GM19238 (cell line): ENCODE results near the gene ARHGEF11.

Experiments
- DNase-seq: peaks from one replicate; pipeline ENCODE4 v3.0.0; 2011; ENCODE audit warnings: low spot score; ENCODE audit not compliant: insufficient read length

Gene ARHGEF11

DNA sequence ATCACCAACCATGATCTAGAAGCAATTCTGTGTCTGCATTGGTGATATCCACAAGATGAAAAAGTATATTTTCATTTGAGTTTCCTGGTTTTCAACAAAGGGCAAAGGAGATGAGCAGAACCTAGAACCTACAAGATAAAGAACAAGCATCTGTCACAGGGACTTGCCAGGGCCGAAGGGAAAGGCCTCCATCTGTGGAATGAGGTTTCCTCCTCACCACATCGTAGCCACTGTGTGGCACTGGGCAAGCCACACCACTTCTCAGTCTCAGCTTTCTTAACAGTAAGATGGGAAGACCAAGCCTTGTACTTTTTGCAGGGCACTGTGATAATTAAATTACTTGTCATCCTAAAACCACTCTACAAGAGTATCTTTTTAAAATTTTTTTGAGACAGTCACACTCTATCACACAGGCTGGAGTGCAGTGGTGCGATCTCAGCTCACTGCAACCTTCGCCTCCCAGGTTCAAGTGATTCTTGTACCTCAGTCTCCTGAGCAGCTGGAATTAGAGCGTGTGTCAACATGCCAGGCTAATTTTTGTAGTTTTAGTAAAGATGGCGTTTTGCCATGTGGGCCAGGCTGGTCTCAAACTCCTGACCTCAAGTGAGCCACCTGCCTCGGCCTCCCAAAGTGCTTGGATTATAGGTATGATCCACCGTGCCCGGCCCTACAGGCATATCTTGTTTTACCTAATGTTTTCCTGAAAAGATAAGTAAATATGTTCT is 45.8 kb downstream of the ARHGEF11 start:
- DNase-seq: no peak

DNA sequence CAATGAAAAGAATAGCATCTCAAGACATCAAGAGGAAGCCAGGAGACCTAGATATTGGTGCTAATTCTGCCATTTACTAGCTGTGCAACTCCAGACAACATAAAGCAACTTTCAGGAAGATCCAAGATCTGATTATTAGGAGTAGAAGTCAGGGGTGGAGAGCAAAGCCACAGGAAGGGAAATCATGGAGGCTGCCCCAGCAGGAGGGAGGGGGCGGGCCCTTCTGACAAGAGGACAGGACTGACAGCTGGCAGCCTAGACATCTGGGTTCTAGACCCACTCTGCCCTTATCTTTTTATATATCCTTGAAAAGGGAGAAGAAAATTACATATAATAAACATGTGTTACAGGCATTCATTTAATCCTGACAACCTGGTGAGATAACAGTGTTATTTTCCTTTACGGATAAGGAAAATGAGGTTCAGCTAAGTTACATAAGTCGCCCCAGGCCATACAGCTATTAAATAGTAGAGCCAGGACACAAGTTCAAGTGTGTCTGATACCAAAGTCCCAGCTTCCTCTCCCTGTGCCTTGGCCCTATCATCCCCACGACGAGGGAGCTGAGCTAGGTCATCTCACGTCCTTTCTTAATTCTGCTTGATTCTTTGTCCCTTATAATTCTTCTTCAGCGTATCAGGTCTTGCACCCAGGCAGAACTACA is 46.6 kb downstream of the ARHGEF11 start:
- DNase-seq: no peak

GRCh38 chr1:156998301-156998700 is 47.2 kb downstream of the ARHGEF11 start:
- no peak for DNase-seq

DNA sequence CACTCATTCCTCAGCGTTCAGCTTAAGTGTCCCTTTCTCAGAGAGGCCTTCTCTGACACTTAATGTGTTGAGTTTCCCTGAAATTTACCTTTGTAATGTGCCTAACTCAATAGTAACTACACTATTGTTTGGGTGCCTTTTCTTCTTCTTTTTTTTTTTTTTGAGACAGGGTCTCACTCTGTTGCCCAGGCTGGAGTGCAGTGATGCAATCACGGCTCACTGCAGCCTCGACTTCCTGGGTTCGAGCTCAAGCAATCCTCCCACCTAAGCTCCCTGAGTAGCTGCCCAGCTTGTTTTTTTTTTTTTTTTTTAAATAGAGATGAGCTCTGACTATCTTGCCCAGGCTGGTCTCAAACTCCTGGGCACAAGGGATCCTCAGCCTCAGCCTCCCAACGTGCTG is 50.1 kb downstream of the ARHGEF11 start:
- DNase-seq: no peak

- no peak for DNase-seq
These were observed 51.3 kb downstream of the ARHGEF11 start for GRCh38 chr1:156994277-156994676.

GRCh38 chr1:156993426-156994147 is 52.0 kb downstream of the ARHGEF11 start:
- no peak for DNase-seq

GRCh38 chr1:156992215-156992614 is 53.3 kb downstream of the ARHGEF11 start:
- no peak for DNase-seq

DNA sequence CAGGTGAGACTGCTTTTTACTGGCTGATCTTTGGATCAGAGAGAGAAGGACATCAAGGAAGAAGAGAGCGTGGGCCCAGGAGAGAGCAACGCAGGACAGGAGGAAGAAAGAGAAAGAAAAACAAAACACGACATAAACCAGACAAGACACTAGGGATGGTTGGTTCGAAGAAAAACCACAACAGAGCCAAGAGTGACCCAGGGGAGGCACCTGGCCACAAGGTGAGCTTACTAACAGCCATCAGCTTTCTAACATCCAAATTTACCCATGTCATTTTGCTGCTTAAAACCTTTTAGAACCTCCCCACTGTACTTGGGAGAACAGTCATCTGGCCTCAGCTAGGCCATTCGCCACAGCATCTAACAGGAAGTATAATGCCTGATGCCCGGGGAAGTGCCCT is 57.8 kb downstream of the ARHGEF11 start:
- DNase-seq: no peak

GRCh38 chr1:156980551-156980950 is 65.0 kb downstream of the ARHGEF11 start:
- no peak for DNase-seq

DNA sequence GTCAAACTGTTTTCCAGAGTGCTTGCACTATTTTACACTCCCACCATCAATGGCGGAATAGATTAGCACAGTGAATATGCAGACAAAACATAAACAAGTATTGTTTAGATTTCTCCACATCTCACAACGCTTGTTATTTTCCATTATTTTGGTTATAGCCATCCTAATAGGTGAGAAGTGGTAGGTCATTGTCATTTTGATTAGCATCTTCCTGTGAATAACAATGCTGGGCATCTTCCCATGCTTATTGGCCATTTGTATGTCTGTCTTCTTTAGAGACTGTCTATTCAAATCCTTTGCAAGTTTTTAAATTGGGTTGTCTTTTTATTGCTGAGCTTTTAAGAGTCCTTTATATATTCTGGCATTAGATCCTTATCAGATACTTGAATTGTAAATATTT is 70.5 kb downstream of the ARHGEF11 start:
- no peak for DNase-seq

DNA sequence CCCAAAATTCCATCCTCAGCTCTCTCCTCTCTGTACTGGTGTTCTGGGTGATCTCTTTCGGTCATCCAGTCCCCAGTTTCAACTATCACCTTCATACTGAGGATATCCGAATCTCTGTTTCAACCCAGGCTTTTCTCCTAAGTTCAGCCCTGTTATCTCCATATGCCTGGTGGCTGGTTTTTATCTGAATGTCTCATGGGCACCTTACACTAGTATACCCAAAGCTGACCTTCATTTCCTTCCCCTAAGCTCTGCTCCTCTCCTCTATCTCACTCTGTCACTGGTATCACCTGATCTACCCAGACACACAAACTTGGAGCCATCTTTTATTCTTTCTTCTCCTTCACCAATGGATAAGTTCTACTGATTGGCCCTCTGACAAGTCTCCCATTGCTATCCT is 72.1 kb downstream of the ARHGEF11 start:
- no peak for DNase-seq

- no peak for DNase-seq
These were observed 75.5 kb downstream of the ARHGEF11 start for GRCh38 chr1:156970017-156970416.

GRCh38 chr1:156969496-156969895 is 76.0 kb downstream of the ARHGEF11 start:
- no peak for DNase-seq

DNA sequence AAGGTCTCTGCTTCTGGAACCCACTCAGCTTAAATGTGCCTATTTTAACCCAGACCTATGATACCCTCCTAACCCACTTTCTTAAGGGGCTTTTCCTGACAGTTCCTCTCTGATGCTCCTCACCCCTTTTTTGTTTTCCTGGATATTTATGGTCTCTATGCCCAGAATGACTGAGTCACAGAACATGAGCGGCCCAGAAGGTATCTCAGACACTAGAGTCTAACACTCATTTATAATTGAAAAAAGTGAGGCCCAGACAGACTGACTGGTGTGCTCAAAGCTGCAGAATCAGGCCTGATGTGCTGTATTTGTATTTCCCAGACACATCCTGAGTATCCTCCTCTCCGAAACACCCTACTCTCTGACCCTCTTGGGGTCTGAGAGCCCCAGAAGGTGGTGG is 81.1 kb downstream of the ARHGEF11 start:
- DNase-seq: no peak

DNA sequence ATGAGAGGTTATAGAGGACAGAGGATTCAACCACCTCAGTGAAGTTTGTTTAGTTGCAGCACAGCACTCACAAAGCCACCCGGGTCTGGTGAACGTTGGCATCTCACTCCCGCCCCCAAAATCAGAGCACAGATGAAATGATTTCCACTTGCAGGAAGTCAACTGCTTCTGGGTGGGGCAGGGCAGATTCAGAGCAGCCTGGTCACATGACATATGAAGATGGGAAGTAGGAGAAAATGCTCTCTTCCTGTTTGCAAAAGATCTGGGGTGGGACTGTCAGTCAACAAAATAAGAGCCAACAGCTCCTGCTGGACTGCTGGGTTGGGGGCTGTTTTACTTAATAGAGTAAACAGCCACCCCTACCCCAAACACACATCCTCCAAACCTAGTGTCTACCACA is 81.9 kb downstream of the ARHGEF11 start:
- DNase-seq: no peak

DNA sequence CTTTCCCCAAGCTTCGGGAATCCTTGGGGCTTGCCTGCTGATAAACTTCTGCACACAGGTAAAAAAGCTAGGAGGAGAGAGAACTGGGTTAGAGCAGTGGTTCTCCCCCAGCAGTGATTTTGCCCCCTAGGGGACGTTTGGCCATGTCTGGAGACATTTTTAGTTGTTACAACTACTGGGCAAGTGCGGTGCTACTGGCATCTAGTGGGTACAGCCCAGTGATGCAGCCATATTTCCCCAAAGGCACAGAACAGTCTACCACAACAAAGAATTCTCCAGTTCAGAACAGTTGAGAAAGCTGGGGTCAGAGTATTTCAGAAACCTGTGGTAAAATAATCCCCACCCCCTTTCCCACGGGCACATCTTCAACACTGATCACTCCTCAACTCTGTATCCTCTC is 83.8 kb downstream of the ARHGEF11 start:
- DNase-seq: no peak

DNA sequence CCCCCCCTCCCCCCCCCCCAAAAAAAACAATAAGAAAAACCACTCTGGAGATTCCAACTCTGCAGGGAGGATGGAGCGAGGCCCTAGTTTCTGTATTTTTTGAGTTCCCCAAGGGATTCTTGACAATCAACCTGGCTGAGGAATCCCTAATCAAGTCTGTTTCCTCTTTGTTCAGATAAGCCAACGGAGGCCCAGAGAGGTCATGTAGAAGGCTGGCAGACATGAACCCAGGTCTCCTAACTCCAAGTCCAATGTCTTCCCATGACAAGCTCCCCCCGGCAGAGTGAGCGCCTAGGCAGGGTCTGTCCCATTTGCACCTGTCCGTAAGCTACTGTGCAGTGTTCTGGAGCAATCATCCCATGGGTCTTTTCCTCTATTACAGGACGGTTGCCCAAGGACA is 85.6 kb downstream of the ARHGEF11 start:
- no peak for DNase-seq

- DNase-seq: no peak
These were observed 86.1 kb downstream of the ARHGEF11 start for GRCh38 chr1:156959414-156959813.

GRCh38 chr1:156958247-156958714 is 87.3 kb downstream of the ARHGEF11 start:
- no peak for DNase-seq

GRCh38 chr1:156957634-156958033 is 87.9 kb downstream of the ARHGEF11 start:
- DNase-seq: no peak

- no peak for DNase-seq
These were observed 89.2 kb downstream of the ARHGEF11 start for GRCh38 chr1:156956333-156956732.

DNA sequence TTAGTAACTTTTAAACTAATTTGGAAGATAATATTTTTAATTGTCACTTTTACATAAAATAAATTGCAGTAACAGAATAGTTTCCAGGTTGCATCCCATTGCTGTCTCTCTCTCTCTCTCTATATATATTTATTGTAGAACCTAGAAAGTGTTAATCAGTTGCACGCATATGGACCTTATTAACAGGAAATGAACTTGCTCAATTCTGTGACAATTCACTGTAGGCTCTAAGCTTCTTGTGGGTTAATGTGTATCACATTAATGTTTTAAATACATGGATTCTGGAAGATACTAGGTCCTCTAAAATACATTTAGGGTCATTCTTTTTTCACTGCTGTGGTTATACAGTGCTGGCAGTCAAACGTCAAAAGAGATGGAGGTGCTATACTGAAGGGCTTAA is 92.0 kb downstream of the ARHGEF11 start:
- no peak for DNase-seq
